Kidney (tissue), 14 donors: ENCODE results near the gene GPR35. TPM values are rescaled to one million over a fixed set of nuclear protein-coding genes. Genes with fewer than 3 reads are reported as not detected.

Source experiments
- DNase-seq, 5 donors: peaks; one replicate each; pipeline ENCODE4 v3.0.0-alpha.2; 2013 to 2020
- FAIRE-seq: peaks from 2 replicates; lab custom pipeline; 2012; peaks lifted over from hg19 to GRCh38; lab: Jason Lieb, UNC
- H3K27ac ChIP-seq, 2 donors: one replicate each; pipeline ENCODE4 v1.7.0; 2013; ENCODE audit warnings: low read depth in 2 of 2, low read length in 2 of 2, inconsistent platforms in 1 of 2
- H3K27me3 ChIP-seq: one replicate; pipeline ENCODE4 v1.7.1; 2013; ENCODE audit warnings: low read length, inconsistent platforms; ENCODE audit not compliant: control insufficient read depth, insufficient read depth
- H3K36me3 ChIP-seq, 3 donors: one replicate each; pipeline versions ENCODE4 v1.7.0 to v1.7.1; 2013; ENCODE audit warnings: low read length in 3 of 3, control low read depth in 1 of 3, inconsistent platforms in 1 of 3; ENCODE audit not compliant: insufficient read depth in 3 of 3, control insufficient read depth in 2 of 3
- H3K4me1 ChIP-seq, 3 donors: one replicate each; pipeline versions ENCODE4 v1.7.0 to v1.7.1; 2013; ENCODE audit warnings: low read length in 3 of 3, inconsistent platforms in 1 of 3, low read depth in 1 of 3; ENCODE audit not compliant: control insufficient read depth in 2 of 3, insufficient read depth in 2 of 3
- H3K4me3 ChIP-seq, 3 donors: one replicate each; pipeline versions ENCODE4 v1.7.0 to v1.8.1; 2013; ENCODE audit warnings: low read length in 3 of 3, control low read depth in 1 of 3, inconsistent platforms in 1 of 3
- H3K9ac ChIP-seq, 3 donors: one replicate each; pipeline versions ENCODE4 v1.7.0 to v1.7.1; 2013; ENCODE audit warnings: low read length in 3 of 3, control low read depth in 1 of 3, inconsistent platforms in 1 of 3
- H3K9me3 ChIP-seq, 3 donors: one replicate each; pipeline versions ENCODE4 v1.7.0 to v1.7.1; 2013; ENCODE audit warnings: low read length in 3 of 3, control low read depth in 1 of 3, inconsistent platforms in 1 of 3; ENCODE audit not compliant: control insufficient read depth in 2 of 3, insufficient read depth in 1 of 3
- intact Hi-C: fragments of 100-400 bp; cut with DNase I; formaldehyde crosslinking; loops from one replicate; pipeline ENCODE4 v1.11.1; 2022
- polyA plus RNA-seq: library from polyadenylated mRNA; stranded (reverse); fragments of 350-450 nt; fragmentation: Illumina TruSeq; extraction: RNeasy Lipid Tissue Mini Kit (QIAGEN cat#74804); gene quantifications from one replicate; pipeline ENCODE4 v1.2.3, GENCODE V29; 2014; ENCODE audit warnings: low read depth, low replicate concordance; ENCODE audit not compliant: insufficient read depth
- total RNA-seq: library from RNA; stranded (reverse); fragmentation: NEBNext Ultra II Directional; extraction: Animal tissue kit (Norgen Biotek cat#: 25700); gene quantifications from one replicate; pipeline ENCODE4 v1.2.1, GENCODE V29; 2021
- TF ChIP-seq, protein P1 (sequence below): IDR thresholded peaks from 3 replicates; pipeline ENCODE4 v1.5.1; 2012; ENCODE audit warnings: mild to moderate bottlenecking, moderate library complexity, borderline replicate concordance; ENCODE audit not compliant: insufficient read depth; ENCODE audit errors: extremely low read depth
- donor health status: control.
- donor health status: control.
- donor health status: control.
- donor health status: control.
- donor health status: control.
- donor health status: DM: yes; HTN: yes; CAD: no.
- donor health status: Normal renal cell carcinoma (clear cell type).

The GPR35 gene
- total and polyA plus RNA-seq, 2 donors from 2014 or later, result 1.7 to 6.7 TPM

DNA sequence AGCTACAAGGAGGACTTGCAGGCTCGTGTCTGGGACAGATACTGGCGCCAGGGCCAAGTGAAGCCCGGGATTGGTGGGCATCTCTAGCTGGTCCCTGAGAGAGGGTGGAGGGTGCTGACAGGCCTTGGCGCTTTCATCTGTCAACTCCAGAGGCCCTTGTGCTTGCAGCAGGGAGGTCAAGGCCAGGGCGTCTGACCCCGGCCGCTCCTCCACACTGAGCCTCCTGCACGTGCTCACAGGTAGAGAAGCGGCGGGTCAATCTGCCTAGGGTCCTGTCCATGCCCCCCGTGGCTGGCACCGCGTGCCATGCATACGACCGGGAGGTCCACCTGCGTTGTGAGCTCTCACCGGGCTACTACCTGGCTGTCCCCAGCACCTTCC lies 29.2 kb upstream of the GPR35 start:
- FAIRE-seq (no peak), DNase-seq (peak in 1 of 5 donors; percentile 75)
- no peak overlapping the region for H3K4me3 ChIP-seq
- TF ChIP-seq, protein P1, sequence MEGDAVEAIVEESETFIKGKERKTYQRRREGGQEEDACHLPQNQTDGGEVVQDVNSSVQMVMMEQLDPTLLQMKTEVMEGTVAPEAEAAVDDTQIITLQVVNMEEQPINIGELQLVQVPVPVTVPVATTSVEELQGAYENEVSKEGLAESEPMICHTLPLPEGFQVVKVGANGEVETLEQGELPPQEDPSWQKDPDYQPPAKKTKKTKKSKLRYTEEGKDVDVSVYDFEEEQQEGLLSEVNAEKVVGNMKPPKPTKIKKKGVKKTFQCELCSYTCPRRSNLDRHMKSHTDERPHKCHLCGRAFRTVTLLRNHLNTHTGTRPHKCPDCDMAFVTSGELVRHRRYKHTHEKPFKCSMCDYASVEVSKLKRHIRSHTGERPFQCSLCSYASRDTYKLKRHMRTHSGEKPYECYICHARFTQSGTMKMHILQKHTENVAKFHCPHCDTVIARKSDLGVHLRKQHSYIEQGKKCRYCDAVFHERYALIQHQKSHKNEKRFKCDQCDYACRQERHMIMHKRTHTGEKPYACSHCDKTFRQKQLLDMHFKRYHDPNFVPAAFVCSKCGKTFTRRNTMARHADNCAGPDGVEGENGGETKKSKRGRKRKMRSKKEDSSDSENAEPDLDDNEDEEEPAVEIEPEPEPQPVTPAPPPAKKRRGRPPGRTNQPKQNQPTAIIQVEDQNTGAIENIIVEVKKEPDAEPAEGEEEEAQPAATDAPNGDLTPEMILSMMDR, result no peak
- no peaks in the 10 kb centered on the region for H3K4me1 ChIP-seq
- H3K9me3 ChIP-seq, result no peaks in the 10 kb centered on the region
- H3K27me3 ChIP-seq, result no peaks in the 10 kb centered on the region
- no peak overlapping the region for H3K9ac ChIP-seq
- intact Hi-C loops, result no loop called here
- H3K27ac ChIP-seq, result no peak overlapping the region
- peaks cover 2 to 11% (median 10%) of the 10 kb centered on the region in 3 donors for H3K36me3 ChIP-seq

DNA sequence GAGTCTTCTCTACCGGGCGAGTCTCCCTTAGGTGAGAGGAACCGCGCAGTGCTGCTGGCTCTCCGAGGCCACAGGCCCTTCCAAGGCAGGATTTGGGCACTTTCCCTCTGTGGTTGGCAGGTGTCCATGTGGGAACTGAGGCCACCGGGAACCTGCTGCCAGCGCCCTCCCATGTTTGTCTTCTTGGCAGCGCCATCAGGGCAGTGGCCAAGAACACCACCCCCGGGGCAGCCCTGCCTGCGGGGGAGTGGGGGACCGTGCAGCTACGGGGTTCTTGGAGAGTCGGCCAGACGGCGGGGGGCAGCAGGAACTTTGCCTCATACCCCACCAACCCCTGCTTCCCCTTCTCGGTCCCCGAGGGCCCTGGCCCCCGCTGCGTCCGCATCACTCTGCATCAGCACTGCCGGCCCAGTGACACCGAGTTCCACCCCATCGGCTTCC lies 28.8 kb upstream of the GPR35 start:
- Histone ChIP-seq H3K9ac (no peak overlapping the region), H3K4me3 (no peak overlapping the region), H3K27me3 (no peaks in the 10 kb centered on the region), H3K27ac (no peak overlapping the region), H3K36me3 (peaks cover 0 to 8% (median 8%) of the 10 kb centered on the region in 3 donors), H3K4me1 (no peaks in the 10 kb centered on the region), H3K9me3 (no peaks in the 10 kb centered on the region)
- FAIRE-seq (no peak), DNase-seq (peak in 2 of 5 donors; percentile 27 to 75)
- intact Hi-C loops, result no loop called here
- TF ChIP-seq, protein P1, result no peak

DNA sequence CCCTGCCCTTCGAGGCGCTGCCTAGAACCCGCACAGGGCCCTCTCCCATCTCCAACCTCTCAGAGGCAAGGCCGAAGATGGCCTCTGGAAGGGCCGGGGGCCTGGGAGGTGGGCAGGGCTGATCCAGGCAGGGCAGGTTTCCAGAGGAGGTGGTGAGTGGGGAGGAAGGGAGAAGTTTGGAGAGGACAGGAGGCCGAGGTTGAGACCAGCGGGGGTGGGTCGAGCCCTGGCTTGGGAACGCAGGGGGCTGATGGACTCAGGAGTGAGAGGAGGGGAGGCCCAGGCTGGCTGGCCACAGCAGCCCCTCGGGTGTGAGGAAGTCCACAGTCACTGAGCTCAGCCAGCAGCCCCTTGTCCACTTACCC lies 28.2 kb upstream of the GPR35 start:
- TF ChIP-seq, protein P1, result no peak
- Histone ChIP-seq H3K9me3 (no peaks in the 10 kb centered on the region), H3K4me3 (no peak overlapping the region), H3K9ac (no peak overlapping the region), H3K4me1 (no peaks in the 10 kb centered on the region), H3K27ac (no peak overlapping the region), H3K36me3 (peaks cover 0 to 8% (median 6%) of the 10 kb centered on the region in 3 donors), H3K27me3 (no peaks in the 10 kb centered on the region)
- peak in 2 of 5 donors; percentile 25 to 56 for DNase-seq
- intact Hi-C loops, result no loop called here
- no peak for FAIRE-seq
